ENCODE data around the gene KRTAP4-2. TPM values are rescaled to one million over a fixed set of nuclear protein-coding genes. Genes with fewer than 3 reads are reported as not detected.
"Not testable (repeated sequence)": the region's sequence is repeated elsewhere in the genome, so short reads cannot be mapped to it uniquely, and the experiment has no call there.

KRTAP4-2 gene
- total RNA-seq (not detected), polyA plus RNA-seq (ENCODE audit: insufficient read length in 6 of 6) (not detected)
- long read RNA-seq, donor 1 = 0 reads
- long read RNA-seq, donor 2 = 0 reads
- long read RNA-seq, donor 3 = 0 reads
- long read RNA-seq, donor 4 = 0 reads
- long read RNA-seq, donor 5 = 0 reads
- long read RNA-seq, donor 6 = 0 reads
- long read RNA-seq, donor 7 = 0 reads
- long read RNA-seq, donor 8 = 0 reads
- long read RNA-seq, donor 9 = 0 reads
- long read RNA-seq, donor 10 = 0 reads
- long read RNA-seq, donor 11 = 0 reads
- long read RNA-seq, donor 12 = 0 reads

GRCh38 chr17:41177727-41178271 lies at the start of gene KRTAP4-2:
KRTAP4-2 (minus strand) TSS chr17:41178221; CDS start chr17:41178164, 57 bp downstream.
- intact Hi-C loops (cut with DNase I) = no loop called here

DNA sequence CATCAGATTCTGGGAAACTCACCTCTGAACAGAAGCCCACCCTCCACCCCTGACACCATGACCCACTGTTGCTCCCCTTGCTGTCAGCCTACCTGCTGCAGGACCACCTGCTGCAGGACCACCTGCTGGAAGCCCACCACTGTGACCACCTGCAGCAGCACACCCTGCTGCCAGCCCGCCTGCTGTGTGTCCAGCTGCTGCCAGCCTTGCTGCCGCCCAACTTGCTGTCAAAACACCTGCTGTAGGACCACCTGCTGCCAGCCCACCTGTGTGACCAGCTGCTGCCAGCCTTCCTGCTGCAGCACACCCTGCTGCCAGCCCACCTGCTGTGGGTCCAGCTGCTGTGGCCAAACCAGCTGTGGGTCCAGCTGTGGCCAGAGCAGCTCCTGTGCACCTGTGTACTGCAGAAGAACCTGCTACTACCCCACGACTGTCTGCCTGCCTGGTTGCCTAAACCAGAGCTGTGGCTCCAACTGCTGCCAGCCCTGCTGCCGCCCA lies 48.6 kb upstream of the KRTAP4-2 start, which contains the start of gene KRTAP9-2:
TSS of gene KRTAP9-2 (plus strand) at position 51 of the 498 bp plus-strand sequence. CDS start at position 58, 7 bp downstream.
- H3K4me3 ChIP-seq; ATAC-seq; H3K4me1 ChIP-seq; DNase-seq; H3K36me3 ChIP-seq; H3K27ac ChIP-seq; intact Hi-C loops (cut with DNase I); H3K9me3 ChIP-seq: not testable (repeated sequence)
- peaks cover 0 to 15% of the 10 kb centered on the region in 2 donors for H3K27me3 ChIP-seq

More at GRCh38 chr17:41177727-41178271, at the start of gene KRTAP4-2:
- TF ChIP-seq, protein P1, sequence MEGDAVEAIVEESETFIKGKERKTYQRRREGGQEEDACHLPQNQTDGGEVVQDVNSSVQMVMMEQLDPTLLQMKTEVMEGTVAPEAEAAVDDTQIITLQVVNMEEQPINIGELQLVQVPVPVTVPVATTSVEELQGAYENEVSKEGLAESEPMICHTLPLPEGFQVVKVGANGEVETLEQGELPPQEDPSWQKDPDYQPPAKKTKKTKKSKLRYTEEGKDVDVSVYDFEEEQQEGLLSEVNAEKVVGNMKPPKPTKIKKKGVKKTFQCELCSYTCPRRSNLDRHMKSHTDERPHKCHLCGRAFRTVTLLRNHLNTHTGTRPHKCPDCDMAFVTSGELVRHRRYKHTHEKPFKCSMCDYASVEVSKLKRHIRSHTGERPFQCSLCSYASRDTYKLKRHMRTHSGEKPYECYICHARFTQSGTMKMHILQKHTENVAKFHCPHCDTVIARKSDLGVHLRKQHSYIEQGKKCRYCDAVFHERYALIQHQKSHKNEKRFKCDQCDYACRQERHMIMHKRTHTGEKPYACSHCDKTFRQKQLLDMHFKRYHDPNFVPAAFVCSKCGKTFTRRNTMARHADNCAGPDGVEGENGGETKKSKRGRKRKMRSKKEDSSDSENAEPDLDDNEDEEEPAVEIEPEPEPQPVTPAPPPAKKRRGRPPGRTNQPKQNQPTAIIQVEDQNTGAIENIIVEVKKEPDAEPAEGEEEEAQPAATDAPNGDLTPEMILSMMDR (IDR thresholded peaks at IDR 0.05) = no peak
- Histone ChIP-seq H3K9me3 (no peaks in the 10 kb centered on the region), H3K36me3 (no peaks in the 10 kb centered on the region), H3K4me3 (no peak within 1 kb of the TSS), H3K27me3 (no peaks in the 10 kb centered on the region), H3K27ac (no peak within 1 kb of the TSS), H3K4me1 (no peaks in the 10 kb centered on the region)
- ATAC-seq (no peak), DNase-seq (peak in 1 of 4 donors; percentile 71)

DNA sequence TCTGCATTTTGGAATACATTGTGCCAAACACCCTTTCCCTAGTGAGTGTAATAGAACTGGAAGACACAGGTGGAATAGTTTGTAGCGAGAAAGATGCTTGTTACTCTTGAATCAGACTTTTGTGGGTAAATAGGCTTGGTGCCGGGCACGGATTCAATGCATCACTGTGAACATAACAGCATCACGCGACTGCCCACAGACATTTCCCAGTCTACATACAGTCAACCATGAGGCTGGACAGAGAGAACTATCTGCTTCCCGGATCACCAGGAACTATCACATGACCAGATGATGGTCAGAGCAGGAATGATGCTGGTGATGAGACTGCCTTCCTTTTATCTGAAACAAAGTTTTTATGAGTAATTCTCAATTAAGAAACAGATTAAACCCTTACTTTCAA lies 48.0 kb upstream of the KRTAP4-2 start:
- DNase-seq (no peak), ATAC-seq (no peak)
- H3K4me3 ChIP-seq = no peak overlapping the region
- no peaks in the 10 kb centered on the region for H3K4me1 ChIP-seq
- intact Hi-C loops (cut with DNase I) = no loop called here
- peaks cover 0 to 14% of the 10 kb centered on the region in 2 donors for H3K27me3 ChIP-seq
- H3K9me3 ChIP-seq = no peaks in the 10 kb centered on the region
- TF ChIP-seq, protein P1 (IDR thresholded peaks at IDR 0.05) = no peak
- H3K36me3 ChIP-seq = no peaks in the 10 kb centered on the region
- no peak overlapping the region for H3K27ac ChIP-seq

GRCh38 chr17:41223821-41224220 lies 45.8 kb upstream of the KRTAP4-2 start:
- Histone ChIP-seq H3K9me3 (no peaks in the 10 kb centered on the region), H3K4me3 (no peak overlapping the region), H3K27me3 (peaks cover 0 to 14% of the 10 kb centered on the region in 2 donors), H3K27ac (no peak overlapping the region), H3K36me3 (no peaks in the 10 kb centered on the region), H3K4me1 (no peaks in the 10 kb centered on the region)
- intact Hi-C loops (cut with DNase I) = no loop called here
- TF ChIP-seq, protein P1 (IDR thresholded peaks at IDR 0.05) = no peak
- ATAC-seq (no peak), DNase-seq (no peak)

DNA sequence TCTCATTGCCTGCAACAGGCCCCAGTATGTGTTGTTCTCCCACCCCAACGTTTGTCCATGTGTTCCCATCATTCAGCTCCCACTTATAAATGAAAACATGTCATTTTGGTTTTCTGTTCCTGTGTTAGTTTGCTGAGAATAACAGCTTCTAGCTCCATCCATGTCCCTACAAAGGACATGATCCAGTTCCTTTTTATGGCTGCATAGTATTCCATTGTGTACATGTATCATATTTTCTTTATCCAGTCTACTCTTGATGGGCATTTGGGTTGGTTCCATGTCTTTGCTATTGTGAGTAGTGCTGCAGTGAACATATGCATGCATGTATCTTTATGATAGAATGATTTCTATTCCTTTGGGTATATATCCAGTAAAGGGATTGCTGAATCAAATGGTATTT lies 37.7 kb upstream of the KRTAP4-2 start:
- ATAC-seq = no peak
- no peaks in the 10 kb centered on the region for H3K9me3 ChIP-seq
- no peak overlapping the region for H3K27ac ChIP-seq
- peaks cover 0 to 32% of the 10 kb centered on the region in 2 donors for H3K27me3 ChIP-seq
- no peak for DNase-seq
- TF ChIP-seq, protein P1 (IDR thresholded peaks at IDR 0.05) = no peak
- H3K36me3 ChIP-seq = no peaks in the 10 kb centered on the region
- intact Hi-C loops (cut with DNase I) = no loop called here
- H3K4me1 ChIP-seq = no peaks in the 10 kb centered on the region
- H3K4me3 ChIP-seq = no peak overlapping the region

Measured in left lung (tissue), 14 donors.